Measurements from ENCODE around the gene SEC16B.

Gene SEC16B

GRCh38 chr1:177913762-177914540 lies 55.9 kb downstream of the SEC16B start:
- peak in 8 of 56 donors; percentile 6 to 42 (median 24) for DNase-seq

- DNase-seq = no peak
Measured at GRCh38 chr1:177912991-177913390, 56.9 kb downstream of the SEC16B start.

GRCh38 chr1:177909416-177909815 lies 60.4 kb downstream of the SEC16B start:
- no peak for DNase-seq

- DNase-seq = peak in 7 of 56 donors; percentile 19 to 56 (median 37)
Measured at GRCh38 chr1:177907000-177907399, 62.9 kb downstream of the SEC16B start.

GRCh38 chr1:177905686-177906085 lies 64.2 kb downstream of the SEC16B start:
- DNase-seq = no peak

- DNase-seq = peak in 1 of 56 donors; percentile 15
Measured at GRCh38 chr1:177902266-177902665, 67.6 kb downstream of the SEC16B start.

DNA sequence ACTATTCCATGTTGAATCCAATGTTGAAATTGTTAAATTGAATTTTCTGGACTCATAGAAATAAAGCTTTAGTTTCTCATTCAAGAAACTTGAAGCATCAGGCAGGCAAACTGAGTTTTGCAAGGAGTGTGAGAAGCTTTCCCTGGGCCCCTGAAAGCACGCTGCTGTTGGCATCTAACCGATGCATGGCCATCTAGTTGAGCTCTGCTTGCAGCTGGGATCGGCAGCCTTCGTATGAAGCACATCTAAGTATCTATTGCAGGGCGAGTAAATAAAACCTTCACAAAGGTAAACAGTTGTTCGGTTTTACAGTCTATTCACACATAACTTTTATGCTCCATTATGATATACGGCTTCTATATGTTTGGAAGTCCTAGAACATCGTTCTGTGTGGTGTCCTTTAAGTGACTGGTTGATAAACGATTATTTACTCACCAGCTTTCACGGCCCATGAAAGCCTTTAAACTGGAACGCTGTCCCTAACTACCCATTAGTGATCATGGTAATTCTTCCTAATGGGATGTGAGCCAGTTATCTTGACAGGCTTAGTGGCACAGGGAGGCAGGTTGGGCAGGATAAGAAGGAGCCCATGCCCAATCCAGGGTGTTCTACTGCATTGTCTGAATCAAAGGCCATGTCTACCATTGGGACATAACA lies 71.7 kb downstream of the SEC16B start:
- DNase-seq = no peak

- DNase-seq = no peak
Measured at GRCh38 chr1:177897281-177897997, 72.4 kb downstream of the SEC16B start.

Data from nucleus accumbens (tissue), 56 donors.